GM18498 (cell line): Measurements from ENCODE around the gene DDI1.

Source experiments
- ATAC-seq: cut with Tn5 transposase; IDR thresholded peaks from one replicate; pipeline ENCODE4 v1.9.1; 2021; ENCODE audit warnings: mild to moderate bottlenecking, moderate library complexity; ENCODE audit not compliant: unreplicated experiment

DDI1 gene

GRCh38 chr11:104075706-104076105 is 39.3 kb downstream of the DDI1 start:
- no peak for ATAC-seq

- no peak for ATAC-seq
These were observed 40.0 kb downstream of the DDI1 start for GRCh38 chr11:104076455-104076854.

GRCh38 chr11:104078245-104078644 is 41.8 kb downstream of the DDI1 start:
- ATAC-seq, result no peak

GRCh38 chr11:104078995-104079394 is 42.6 kb downstream of the DDI1 start:
- no peak for ATAC-seq

- ATAC-seq, result no peak
These were observed 50.2 kb downstream of the DDI1 start for GRCh38 chr11:104086621-104087020.
